Measurements from ENCODE around the gene ATP1A1.

The ATP1A1 gene

GRCh38 chr1:116382321-116382720, 9.3 kb downstream of the ATP1A1 start:
- H3K4me3 ChIP-seq (ENCODE audit: low read length), result no peak overlapping the region
- TF ChIP-seq, protein P1, sequence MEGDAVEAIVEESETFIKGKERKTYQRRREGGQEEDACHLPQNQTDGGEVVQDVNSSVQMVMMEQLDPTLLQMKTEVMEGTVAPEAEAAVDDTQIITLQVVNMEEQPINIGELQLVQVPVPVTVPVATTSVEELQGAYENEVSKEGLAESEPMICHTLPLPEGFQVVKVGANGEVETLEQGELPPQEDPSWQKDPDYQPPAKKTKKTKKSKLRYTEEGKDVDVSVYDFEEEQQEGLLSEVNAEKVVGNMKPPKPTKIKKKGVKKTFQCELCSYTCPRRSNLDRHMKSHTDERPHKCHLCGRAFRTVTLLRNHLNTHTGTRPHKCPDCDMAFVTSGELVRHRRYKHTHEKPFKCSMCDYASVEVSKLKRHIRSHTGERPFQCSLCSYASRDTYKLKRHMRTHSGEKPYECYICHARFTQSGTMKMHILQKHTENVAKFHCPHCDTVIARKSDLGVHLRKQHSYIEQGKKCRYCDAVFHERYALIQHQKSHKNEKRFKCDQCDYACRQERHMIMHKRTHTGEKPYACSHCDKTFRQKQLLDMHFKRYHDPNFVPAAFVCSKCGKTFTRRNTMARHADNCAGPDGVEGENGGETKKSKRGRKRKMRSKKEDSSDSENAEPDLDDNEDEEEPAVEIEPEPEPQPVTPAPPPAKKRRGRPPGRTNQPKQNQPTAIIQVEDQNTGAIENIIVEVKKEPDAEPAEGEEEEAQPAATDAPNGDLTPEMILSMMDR (conservative IDR thresholded peaks at IDR 0.05; ENCODE audit: low read depth, low read length), result no peak
- DNase-seq (ENCODE audit: low read depth), result no peak

GRCh38 chr1:116382857-116383483, 9.9 kb downstream of the ATP1A1 start:
- DNase-seq (ENCODE audit: low read depth), result no peak
- no peak overlapping the region for H3K4me3 ChIP-seq (ENCODE audit: low read length)
- TF ChIP-seq, protein P1 (conservative IDR thresholded peaks at IDR 0.05; ENCODE audit: low read depth, low read length), result no peak

DNA sequence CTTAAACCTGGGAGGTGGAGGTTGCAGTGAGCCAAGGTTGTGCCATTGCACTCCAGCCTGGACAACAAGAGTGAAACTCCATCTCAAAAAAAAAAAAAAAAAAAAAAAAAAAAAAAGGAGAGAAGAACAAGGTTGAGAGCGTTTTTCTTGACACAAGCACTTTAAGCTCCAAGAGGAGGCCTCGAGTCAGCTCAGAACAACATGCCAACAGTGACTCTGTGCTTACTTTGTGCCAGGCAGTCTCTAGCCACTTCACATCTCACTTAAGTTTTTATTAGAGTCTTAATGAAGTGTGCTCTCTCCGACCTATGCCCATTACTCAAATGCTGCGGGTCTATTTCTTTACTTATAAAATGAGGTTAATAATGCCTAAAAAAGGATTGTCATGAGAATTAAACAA, 13.0 kb downstream of the ATP1A1 start:
- H3K4me3 ChIP-seq (ENCODE audit: low read length), result no peak overlapping the region
- TF ChIP-seq, protein P1 (conservative IDR thresholded peaks at IDR 0.05; ENCODE audit: low read depth, low read length), result no peak
- no peak for DNase-seq (ENCODE audit: low read depth)

- TF ChIP-seq, protein P1 (conservative IDR thresholded peaks at IDR 0.05; ENCODE audit: low read depth, low read length), result no peak
- DNase-seq (ENCODE audit: low read depth), result no peak
- no peak overlapping the region for H3K4me3 ChIP-seq (ENCODE audit: low read length)
These were observed 14.5 kb downstream of the ATP1A1 start for GRCh38 chr1:116387551-116387950.

DNA sequence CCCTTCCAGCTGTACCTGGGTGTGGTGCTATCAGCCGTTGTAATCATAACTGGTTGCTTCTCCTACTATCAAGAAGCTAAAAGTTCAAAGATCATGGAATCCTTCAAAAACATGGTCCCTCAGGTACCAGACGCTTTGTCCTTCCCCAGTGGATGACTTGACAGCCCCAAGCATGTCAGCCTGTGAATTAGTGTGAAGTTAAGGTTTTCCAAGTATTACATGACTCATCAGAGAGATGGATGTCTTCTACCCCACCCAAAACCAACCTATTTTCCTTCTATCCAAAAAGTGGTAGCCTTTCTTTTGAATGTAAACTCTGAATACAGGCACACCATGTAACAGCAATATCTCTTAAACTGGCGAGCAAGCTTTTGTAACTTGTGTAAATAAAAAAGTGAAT, 15.1 kb downstream of the ATP1A1 start:
- TF ChIP-seq, protein P1 (conservative IDR thresholded peaks at IDR 0.05; ENCODE audit: low read depth, low read length), result no peak
- H3K4me3 ChIP-seq (ENCODE audit: low read length), result no peak overlapping the region
- DNase-seq (ENCODE audit: low read depth), result no peak

DNA sequence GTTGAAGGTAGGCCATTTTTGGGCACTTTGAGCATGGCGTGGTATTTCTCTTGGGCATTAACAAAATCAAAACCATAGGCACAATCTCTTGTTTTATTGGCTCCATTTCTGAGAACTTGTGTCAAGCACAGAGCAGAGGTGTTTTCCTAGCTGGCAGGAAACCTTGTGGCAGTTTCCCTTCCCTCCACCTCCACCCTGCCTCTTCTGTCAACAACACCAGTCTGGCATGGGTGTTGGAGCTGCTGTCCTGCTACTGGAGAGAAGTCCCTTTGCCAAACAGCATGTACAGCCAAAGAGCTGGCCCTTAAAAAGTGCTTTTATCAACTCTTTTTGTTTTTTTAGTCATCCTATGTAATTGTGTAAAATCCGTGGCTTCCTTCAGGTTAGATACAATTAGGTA, 16.0 kb downstream of the ATP1A1 start:
- DNase-seq (ENCODE audit: low read depth), result no peak
- TF ChIP-seq, protein P1 (conservative IDR thresholded peaks at IDR 0.05; ENCODE audit: low read depth, low read length), result no peak
- no peak overlapping the region for H3K4me3 ChIP-seq (ENCODE audit: low read length)

DNA sequence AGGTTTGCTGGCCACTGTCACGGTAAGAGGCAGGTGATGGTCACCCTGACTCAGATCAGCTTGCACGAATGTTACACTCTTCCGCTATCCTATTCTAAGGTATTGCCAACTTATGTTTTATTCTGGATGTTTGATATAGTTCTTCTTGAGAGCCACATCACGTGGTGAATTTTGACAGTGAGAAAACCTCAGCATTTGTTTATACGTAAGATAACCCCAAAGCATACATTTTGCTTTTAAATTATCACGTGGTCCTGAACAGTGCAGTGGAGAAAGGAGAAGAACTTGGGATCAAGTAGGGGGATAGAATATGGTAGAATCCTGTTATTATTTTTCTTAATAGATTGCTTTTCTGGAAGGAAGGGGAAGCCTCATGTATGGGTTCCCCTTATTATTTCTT, 16.6 kb downstream of the ATP1A1 start:
- H3K4me3 ChIP-seq (ENCODE audit: low read length), result no peak overlapping the region
- TF ChIP-seq, protein P1 (conservative IDR thresholded peaks at IDR 0.05; ENCODE audit: low read depth, low read length), result no peak
- DNase-seq (ENCODE audit: low read depth), result no peak
